Limb (tissue), 2 donors: ENCODE results near the gene ZNF672.
A peak's percentile ranks its signal among the peaks of the same experiment; 100 is the strongest.
"Not testable (repeated sequence)": the region's sequence is repeated elsewhere in the genome, so short reads cannot be mapped to it uniquely, and the experiment has no call there.

ENCODE experiments used
- DNase-seq, 2 donors: peaks; one replicate each; pipeline ENCODE4 v3.0.0-alpha.2; 2016; ENCODE audit errors: extremely low spot score in 2 of 2

ZNF672 gene

DNA sequence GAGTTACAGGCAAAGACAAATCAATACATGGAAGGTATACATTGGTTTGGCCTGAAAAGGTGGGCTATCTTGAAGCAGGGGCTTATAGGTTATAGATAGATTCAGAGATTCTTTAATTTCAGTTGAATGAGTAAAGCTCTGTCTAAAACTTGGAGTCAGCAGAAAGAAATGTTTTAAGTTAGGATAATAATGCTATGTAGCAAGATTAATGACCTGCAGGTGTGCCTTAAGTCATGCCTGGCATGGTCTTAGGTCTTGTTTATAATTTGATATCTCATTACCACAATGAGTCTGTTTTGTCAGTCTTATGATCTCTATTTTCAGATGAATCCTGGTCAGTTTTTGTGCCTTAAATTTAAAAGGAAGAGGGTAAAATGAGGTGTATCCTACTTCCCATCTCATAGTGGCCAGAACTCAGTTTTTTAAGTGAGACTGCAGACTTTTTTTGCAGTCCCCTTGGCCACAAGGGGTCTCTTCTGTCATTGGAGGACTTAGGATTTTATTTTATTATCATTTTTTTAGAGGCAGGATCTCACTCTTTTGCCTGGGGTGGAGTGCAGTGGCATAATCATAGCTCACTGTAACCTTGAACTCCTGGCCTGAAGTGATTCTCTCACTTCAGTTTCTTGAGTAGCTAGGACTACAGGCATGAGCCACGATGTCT, 46.7 kb downstream of the ZNF672 start:
- DNase-seq: no peak

DNA sequence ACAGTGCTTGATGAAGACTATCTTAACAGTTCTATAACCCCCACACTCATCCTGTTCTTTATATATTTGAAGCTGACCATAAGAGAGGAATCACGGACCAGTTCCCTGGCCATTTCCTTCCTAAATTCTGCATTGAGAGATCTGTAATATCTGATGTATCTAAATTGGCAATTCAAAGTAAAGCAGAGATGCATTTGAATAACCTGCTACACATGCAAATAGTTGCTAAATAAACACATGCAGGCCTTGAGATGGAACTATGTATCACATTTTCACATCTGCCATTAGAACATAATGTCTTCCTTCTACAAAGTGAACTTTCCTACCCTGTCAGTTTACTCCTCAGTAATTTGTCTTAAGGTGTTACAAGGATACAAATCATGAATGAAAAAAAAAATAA, 47.6 kb downstream of the ZNF672 start:
- DNase-seq: no peak

DNA sequence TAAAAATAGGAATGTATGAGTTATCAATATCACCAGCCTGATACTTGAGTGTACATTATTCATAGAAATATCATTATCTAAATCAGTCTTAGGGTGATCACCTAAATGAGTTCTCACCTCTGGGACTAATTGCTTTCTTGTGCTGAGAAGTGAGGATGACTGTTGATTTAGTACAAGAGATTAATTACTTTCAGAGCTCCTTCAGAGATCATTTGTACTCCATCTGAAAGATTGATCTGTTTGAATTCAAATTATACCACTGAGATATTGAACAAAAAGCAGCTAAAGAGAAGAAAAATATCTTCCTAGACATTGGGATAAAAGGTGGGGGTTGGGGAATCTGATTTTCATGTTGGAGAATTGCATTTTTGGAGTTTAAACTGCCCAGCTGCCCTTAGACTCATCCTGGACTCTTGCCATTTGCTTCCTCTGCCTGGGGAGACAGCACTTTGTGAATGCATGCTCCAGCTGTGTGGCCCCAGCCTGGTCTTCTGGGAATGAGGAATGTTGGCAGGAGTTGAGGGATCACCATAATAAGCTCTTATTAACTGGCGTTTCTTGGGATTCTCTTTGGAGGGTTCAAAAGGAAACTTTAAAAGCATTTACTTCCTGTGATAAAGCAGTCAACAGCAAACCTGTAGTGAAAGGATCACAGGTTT, 48.3 kb downstream of the ZNF672 start:
- peak in 1 of 2 donors; percentile 47 for DNase-seq

DNA sequence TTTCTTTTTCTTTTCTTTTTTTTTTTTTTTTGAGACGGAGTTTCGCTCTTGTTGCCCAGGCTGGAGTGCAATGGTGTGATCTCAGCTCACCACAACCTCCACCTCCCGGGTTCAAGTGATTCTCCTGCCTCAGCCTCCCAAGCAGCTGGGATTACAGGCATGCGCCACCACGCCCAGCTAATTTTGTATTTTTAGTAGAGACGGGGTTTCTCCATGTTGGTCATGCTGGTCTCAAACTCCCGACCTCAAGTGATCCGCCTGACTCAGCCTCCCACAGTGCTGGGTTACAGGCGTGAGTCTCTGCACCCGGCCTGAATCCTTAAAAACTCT, 51.9 kb downstream of the ZNF672 start:
- not testable (repeated sequence) for DNase-seq

DNA sequence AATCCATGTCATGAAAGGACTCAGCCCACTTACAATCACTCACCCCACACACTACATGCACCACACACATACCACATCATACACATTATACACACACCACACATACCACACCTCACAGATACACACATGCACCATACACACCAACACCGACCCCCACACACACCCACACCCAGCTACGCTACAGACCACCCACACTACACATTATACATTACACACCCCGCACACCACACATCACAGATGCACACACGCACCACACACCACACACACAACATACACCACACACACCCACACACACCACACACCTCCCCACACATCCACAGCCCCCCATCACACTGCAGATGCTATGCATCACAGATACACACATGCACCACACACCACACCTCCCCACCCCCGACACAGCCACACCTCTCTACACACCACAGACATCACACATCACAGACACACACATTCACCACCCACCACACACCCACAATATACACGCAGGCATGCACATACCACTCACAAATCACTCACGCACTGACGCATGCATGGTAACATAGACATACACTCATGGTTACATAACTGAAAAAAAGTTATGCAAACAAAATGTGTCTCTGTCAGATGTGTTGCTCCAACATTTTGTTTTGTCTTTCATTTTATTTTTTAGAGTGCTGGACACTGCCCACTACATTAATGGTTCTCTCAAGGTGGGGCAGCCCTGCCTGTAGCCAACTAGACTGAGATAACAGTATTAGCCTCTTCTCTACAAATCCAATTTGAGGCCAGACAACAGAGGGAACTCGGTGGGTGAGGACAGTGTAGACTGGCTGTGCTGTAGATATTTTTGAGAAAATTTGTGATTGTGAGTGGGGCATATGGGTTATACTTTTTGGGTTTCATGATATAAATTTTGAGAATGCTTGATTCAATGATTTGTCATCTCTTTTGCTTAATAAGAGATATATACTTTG, 52.8 kb downstream of the ZNF672 start:
- DNase-seq: no peak

DNA sequence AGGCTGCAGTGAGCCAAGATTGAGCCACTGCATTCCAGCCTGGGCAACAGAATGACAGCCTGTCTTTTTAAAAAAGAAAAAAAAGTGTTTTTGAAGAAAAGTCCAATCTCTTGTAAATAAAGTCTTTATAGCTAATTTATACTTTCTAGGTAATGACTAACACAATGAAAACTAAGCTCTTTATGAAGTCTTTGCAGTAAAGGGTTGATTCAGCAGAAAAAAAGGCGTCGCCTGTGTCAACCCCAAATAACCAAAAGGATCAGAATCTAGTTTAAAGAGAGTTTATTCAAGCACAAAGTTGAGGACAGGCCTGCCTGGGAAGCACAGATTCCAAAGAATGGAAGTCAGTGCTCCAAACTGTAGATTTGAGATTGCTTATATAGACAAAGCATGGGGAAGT, 53.7 kb downstream of the ZNF672 start:
- DNase-seq: no peak

DNA sequence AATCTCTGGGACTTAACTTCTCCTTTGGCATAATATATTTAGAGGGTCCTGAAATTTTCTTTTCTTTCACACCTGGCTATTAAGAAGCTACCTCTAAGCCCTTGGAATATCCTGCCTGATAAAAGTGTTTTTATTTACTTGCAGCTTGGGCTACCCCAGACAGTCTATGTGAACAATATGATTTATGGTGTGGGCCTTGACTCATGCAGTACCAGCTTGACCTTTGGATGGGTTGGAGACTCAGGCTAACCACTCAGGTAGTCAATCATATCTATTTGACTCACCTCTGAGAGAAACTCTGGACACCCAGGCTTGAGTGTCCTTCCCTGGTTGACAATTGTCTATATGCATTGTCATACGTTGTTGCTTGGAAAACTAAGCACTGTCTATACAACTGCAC, 54.6 kb downstream of the ZNF672 start:
- DNase-seq: no peak

DNA sequence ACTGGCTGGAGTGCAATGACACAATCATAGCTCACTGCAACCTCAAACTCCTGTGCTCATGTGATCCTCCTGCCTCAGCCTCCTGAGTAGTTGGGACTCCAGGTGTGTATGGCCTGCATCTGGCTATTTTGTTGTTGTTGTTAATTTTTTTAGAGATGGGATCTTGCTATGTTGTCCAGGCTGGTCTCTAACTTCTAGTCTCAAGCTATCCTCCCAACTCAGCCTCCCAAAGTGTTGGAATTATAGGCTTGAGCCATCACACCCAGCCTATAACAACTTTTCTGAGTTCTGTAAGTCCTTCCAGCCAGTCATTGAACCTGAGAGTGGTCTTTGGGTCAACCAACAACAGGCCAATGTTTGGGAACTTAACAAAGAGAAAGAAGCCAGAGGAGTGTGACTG, 56.8 kb downstream of the ZNF672 start:
- no peak for DNase-seq

DNA sequence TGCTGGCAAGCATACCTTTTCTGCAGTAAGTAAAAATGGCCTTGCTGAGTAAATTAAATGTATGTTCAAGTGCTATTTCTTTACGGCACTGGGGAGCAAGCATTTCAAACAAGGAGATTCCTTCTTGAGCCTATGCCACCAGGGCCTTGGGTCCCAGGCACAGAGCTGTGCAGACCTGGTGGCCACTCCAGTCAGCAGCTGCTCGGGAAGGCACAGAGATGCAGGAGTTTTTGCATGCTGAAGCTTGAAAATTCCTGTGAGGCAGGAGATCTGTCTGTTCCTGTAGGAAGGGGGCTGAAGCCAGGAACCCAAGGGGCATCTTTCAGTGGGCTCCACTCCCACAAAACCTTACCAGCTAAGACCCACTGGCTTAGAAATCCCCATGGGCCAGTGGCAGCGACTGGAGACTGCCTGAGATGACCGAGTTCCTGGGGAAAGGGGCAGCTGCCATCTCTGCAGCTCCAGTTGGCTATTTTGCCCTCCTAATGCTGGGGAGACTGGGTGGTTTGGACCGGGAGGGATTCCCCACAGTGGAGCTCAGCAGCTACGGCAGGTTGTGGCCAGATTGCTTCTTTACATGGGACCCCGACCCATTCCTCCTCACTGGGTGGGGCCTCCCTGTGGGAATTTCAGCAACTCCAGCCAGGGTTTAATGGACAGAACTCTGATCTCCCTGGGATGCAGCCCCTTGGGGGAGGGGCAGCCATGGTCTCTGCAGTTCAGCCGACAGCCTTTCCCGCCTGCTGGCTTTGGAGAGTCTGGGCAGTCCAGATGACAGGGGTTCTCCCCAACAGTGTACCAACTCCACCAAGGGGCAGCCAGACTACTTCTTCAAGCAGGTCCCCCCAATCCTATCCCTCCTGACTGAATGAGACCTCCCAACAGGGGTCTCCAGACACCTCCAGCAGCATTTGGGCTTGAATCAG, 59.7 kb downstream of the ZNF672 start:
- DNase-seq: no peak
